HepG2 (cell line): ENCODE results near the gene LILRB2. TPM values are rescaled to one million over a fixed set of nuclear protein-coding genes. Genes with fewer than 3 reads are reported as not detected.
A peak's percentile ranks its signal among the peaks of the same experiment; 100 is the strongest.

Source experiments
- DBP ChIP-seq: sonication (generic); formaldehyde crosslinking; IDR thresholded peaks from 2 replicates; pipeline ENCODE4 v1.4.0; 2020; ENCODE audit warnings: missing genetic modification reagents; ENCODE audit errors: not compliant biosample characterization
- DDIT3 ChIP-seq: sonication (generic); formaldehyde crosslinking; IDR thresholded peaks from 2 replicates; pipeline ENCODE4 v1.4.0; 2020; ENCODE audit warnings: mild to moderate bottlenecking, missing genetic modification reagents
- GATAD1 ChIP-seq: IDR thresholded peaks from 2 replicates; pipeline ENCODE4 v1.6.1; 2016; ENCODE audit warnings: missing genetic modification reagents, missing compliant biosample characterization
- HCFC1 ChIP-seq: fragments of 150-350 bp; IDR thresholded peaks from 2 replicates; pipeline ENCODE4 v1.6.1; 2014; ENCODE audit warnings: low read depth, low read length
- HNF1A ChIP-seq, 2 experiments: sonication (generic) in 1 of 2; formaldehyde crosslinking in 1 of 2; IDR thresholded peaks; 2 replicates each; pipeline versions ENCODE4 v1.4.0 to v1.6.1; 2016 to 2020; ENCODE audit warnings: borderline replicate concordance in 1 of 2, low read depth in 1 of 2, mild to moderate bottlenecking in 1 of 2, missing genetic modification reagents in 1 of 2
- KLF12 ChIP-seq: sonication (generic); formaldehyde crosslinking; IDR thresholded peaks from 2 replicates; pipeline ENCODE4 v1.4.0; 2020; ENCODE audit warnings: missing genetic modification reagents, borderline replicate concordance
- NFE2 ChIP-seq: sonication (generic); formaldehyde crosslinking; IDR thresholded peaks from 2 replicates; pipeline ENCODE4 v1.4.0; 2020; ENCODE audit warnings: missing genetic modification reagents
- PHB2 ChIP-seq: fragments of 450-650 bp; IDR thresholded peaks from 2 replicates; pipeline ENCODE4 v1.6.1; 2018; ENCODE audit not compliant: partially characterized antibody
- POLR2A ChIP-seq, 2 experiments: IDR thresholded peaks; 2 replicates each; pipeline ENCODE4 v1.6.1; 2011; ENCODE audit warnings: low read depth in 2 of 2, low read length in 2 of 2, mild to moderate bottlenecking in 1 of 2, moderate library complexity in 1 of 2; ENCODE audit not compliant: insufficient read depth in 1 of 2
- PRDM15 ChIP-seq: sonication (generic); formaldehyde crosslinking; IDR thresholded peaks from 2 replicates; pipeline ENCODE4 v1.4.0; 2020; ENCODE audit warnings: missing genetic modification reagents
- RBM39 ChIP-seq: fragments of 200-400 bp; formaldehyde crosslinking; IDR thresholded peaks from one replicate; pipeline ENCODE4 v1.6.1; 2018; ENCODE audit warnings: antibody characterized with exemption, mild to moderate bottlenecking, low read depth, low read length; ENCODE audit not compliant: poor library complexity, severe bottlenecking
- STAT5B ChIP-seq: sonication (generic); formaldehyde crosslinking; IDR thresholded peaks from 2 replicates; pipeline ENCODE4 v1.4.0; 2020; ENCODE audit warnings: missing genetic modification reagents
- TGIF2 ChIP-seq: IDR thresholded peaks from 2 replicates; pipeline ENCODE4 v1.6.1; 2016; ENCODE audit warnings: control low read depth, missing compliant biosample characterization
- ZNF17 ChIP-seq: sonication (generic); formaldehyde crosslinking; IDR thresholded peaks from 2 replicates; pipeline ENCODE4 v1.5.0; 2020; ENCODE audit warnings: mild to moderate bottlenecking, missing genetic modification reagents
- ZNF20 ChIP-seq: sonication (generic); formaldehyde crosslinking; IDR thresholded peaks from 2 replicates; pipeline ENCODE4 v1.4.0; 2020; ENCODE audit warnings: mild to moderate bottlenecking, moderate library complexity, missing genetic modification reagents
- ZNF205 ChIP-seq: IDR thresholded peaks from 2 replicates; pipeline ENCODE4 v1.6.1; 2018; ENCODE audit warnings: missing biosample characterization, missing genetic modification reagents
- ZNF232 ChIP-seq: sonication (generic); formaldehyde crosslinking; IDR thresholded peaks from 2 replicates; pipeline ENCODE4 v1.4.0; 2020; ENCODE audit warnings: missing genetic modification reagents, borderline replicate concordance
- ZNF382 ChIP-seq: sonication (generic); formaldehyde crosslinking; IDR thresholded peaks from 2 replicates; pipeline ENCODE4 v1.5.0; 2020; ENCODE audit warnings: missing genetic modification reagents, mild to moderate bottlenecking, borderline replicate concordance
- ZNF550 ChIP-seq: sonication (generic); formaldehyde crosslinking; IDR thresholded peaks from 2 replicates; pipeline ENCODE4 v1.4.0; 2020; ENCODE audit warnings: mild to moderate bottlenecking, missing genetic modification reagents, borderline replicate concordance
- ZNF790 ChIP-seq: sonication (generic); formaldehyde crosslinking; IDR thresholded peaks from 2 replicates; pipeline ENCODE4 v1.8.0; 2022; ENCODE audit warnings: missing genetic modification reagents, mild to moderate bottlenecking, borderline replicate concordance
- ZNF816 ChIP-seq: sonication (generic); formaldehyde crosslinking; IDR thresholded peaks from 2 replicates; pipeline ENCODE4 v1.8.0; 2022; ENCODE audit warnings: missing genetic modification reagents, mild to moderate bottlenecking, borderline replicate concordance
- polyA plus RNA-seq, 8 experiments: library from polyadenylated mRNA; depleted of rRNA in 3 of 8; stranded (reverse) in 7 of 8; unstranded in 1 of 8; fragments of >200 nt; fragmentation: Illumina TruSeq in 4 of 8; extraction: Trizol in 4 of 8; gene quantifications; 2 replicates each; pipeline versions ENCODE4 v1.2.1 to v1.2.3, GENCODE V29; 2011 to 2016; ENCODE audit warnings: low read depth in 4 of 8, missing spikeins in 1 of 8, mixed read lengths in 1 of 8; ENCODE audit not compliant: insufficient read depth in 1 of 8
- total RNA-seq, 5 experiments: library from RNA; depleted of rRNA; stranded (reverse); fragments of >200 nt; fragmentation: Illumina TruSeq; extraction: Trizol; gene quantifications; 2 replicates each; pipeline ENCODE4 v1.2.3, GENCODE V29; 2016; ENCODE audit warnings: low read depth in 1 of 5

LILRB2 gene
- total and polyA plus RNA-seq, 2 of the 13 experiments (the other 11 are each of a cell fraction or from before 2014, with no cell fraction given), result not detected

- TF ChIP-seq HNF1A (IDR thresholded peaks at IDR 0.05; ENCODE audit: low read depth) (no peak), HNF1A (CRISPR knock-in tag; IDR thresholded peaks at IDR 0.05; ENCODE audit: borderline replicate concordance) (peak; percentile 28; the same call in 1 of the 2 replicates), NFE2 (CRISPR knock-in tag) (0 out of 2 replicates have a peak, but pooled peaks have one; percentile 5), PRDM15 (CRISPR knock-in tag) (no peak), HCFC1 (peak; percentile 25), KLF12 (no peak), ZNF382 (CRISPR knock-in tag) (no peak), ZNF550 (no peak), ZNF205 (CRISPR knock-in tag) (peak; percentile 96), RBM39 (peak; percentile 60), PHB2 (no peak), STAT5B (CRISPR knock-in tag) (no peak), TGIF2 (CRISPR knock-in tag) (no peak), ZNF232 (CRISPR knock-in tag) (no peak; the same call in 1 of the 2 replicates), DDIT3 (CRISPR knock-in tag) (no peak), POLR2A (IDR thresholded peaks at IDR 0.05; ENCODE audit: insufficient read depth in 1 of 2, low read depth in 2 of 2, low read length in 2 of 2) (no peak), DBP (CRISPR knock-in tag) (no peak), ZNF816 (CRISPR knock-in tag) (no peak), GATAD1 (CRISPR knock-in tag) (0 out of 2 replicates have a peak, but pooled peaks have one; percentile 52), ZNF790 (CRISPR knock-in tag) (no peak), ZNF20 (CRISPR knock-in tag) (no peak), ZNF17 (CRISPR knock-in tag) (no peak)
Measured at GRCh38 chr19:54231077-54231931, 49.6 kb downstream of the LILRB2 start (continued).
